ENCODE measurements around the gene LANCL2.

- TF ChIP-seq, protein P1, sequence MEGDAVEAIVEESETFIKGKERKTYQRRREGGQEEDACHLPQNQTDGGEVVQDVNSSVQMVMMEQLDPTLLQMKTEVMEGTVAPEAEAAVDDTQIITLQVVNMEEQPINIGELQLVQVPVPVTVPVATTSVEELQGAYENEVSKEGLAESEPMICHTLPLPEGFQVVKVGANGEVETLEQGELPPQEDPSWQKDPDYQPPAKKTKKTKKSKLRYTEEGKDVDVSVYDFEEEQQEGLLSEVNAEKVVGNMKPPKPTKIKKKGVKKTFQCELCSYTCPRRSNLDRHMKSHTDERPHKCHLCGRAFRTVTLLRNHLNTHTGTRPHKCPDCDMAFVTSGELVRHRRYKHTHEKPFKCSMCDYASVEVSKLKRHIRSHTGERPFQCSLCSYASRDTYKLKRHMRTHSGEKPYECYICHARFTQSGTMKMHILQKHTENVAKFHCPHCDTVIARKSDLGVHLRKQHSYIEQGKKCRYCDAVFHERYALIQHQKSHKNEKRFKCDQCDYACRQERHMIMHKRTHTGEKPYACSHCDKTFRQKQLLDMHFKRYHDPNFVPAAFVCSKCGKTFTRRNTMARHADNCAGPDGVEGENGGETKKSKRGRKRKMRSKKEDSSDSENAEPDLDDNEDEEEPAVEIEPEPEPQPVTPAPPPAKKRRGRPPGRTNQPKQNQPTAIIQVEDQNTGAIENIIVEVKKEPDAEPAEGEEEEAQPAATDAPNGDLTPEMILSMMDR (IDR thresholded peaks at IDR 0.05; ENCODE audit: low read depth, low read length) = no peak
- no peak for TF ChIP-seq EZH2phosphoT487 (IDR thresholded peaks at IDR 0.05; ENCODE audit: low read depth)
These were observed 116.0 kb downstream of the LANCL2 start for GRCh38 chr7:55481155-55481554.

Measured in OCI-LY3 (cell line).